GM23248 (cell line): Measurements from ENCODE around the gene BCAR3.

ENCODE experiments used
- EZH2 ChIP-seq: fragments of 200-600 bp; sonication (generic); IDR thresholded peaks from 2 replicates; pipeline ENCODE4 v1.6.1; 2018; ENCODE audit warnings: antibody characterized with exemption, mild to moderate bottlenecking; ENCODE audit not compliant: insufficient read depth, poor library complexity, severe bottlenecking
- EZH2phosphoT487 ChIP-seq: fragments of 200-600 bp; sonication (generic); IDR thresholded peaks from 2 replicates; pipeline ENCODE4 v1.6.1; 2018; ENCODE audit warnings: antibody characterized with exemption, moderate library complexity, mild to moderate bottlenecking, low read depth; ENCODE audit not compliant: insufficient read depth

- TF ChIP-seq EZH2phosphoT487 (no peak), EZH2 (no peak)
Measured at GRCh38 chr1:93723733-93724270, 42.2 kb upstream of the BCAR3 start.
